ENCODE measurements around the gene HEXIM2. TPM values are rescaled to one million over a fixed set of nuclear protein-coding genes. Genes with fewer than 3 reads are reported as not detected.

The HEXIM2 gene
- total and polyA plus RNA-seq, 2 of the 13 experiments (the other 11 are each of a cell fraction or from before 2014, with no cell fraction given): 27.1 to 32.4 TPM

GRCh38 chr17:45127548-45128300 is 34.0 kb upstream of the HEXIM2 start (continued):
- TF ChIP-seq ZNF609 (CRISPR knock-in tag; IDR thresholded peaks at IDR 0.05; ENCODE audit: borderline replicate concordance) (no peak; the same call in 1 of the 2 replicates), ZMYM2 (CRISPR knock-in tag; IDR thresholded peaks at IDR 0.05) (no peak), ZNF451 (CRISPR knock-in tag; IDR thresholded peaks at IDR 0.05) (no peak; the same call in 1 of the 2 replicates), SNAI1 (CRISPR knock-in tag; IDR thresholded peaks at IDR 0.05; ENCODE audit: borderline replicate concordance) (no peak; the same call in 1 of the 2 replicates), NFRKB (IDR thresholded peaks at IDR 0.05) (no peak), NFKB2 (CRISPR knock-in tag; IDR thresholded peaks at IDR 0.05; ENCODE audit: borderline replicate concordance) (peak; percentile 8; the same call in 1 of the 2 replicates), ZNF652 (CRISPR knock-in tag; IDR thresholded peaks at IDR 0.05; ENCODE audit: borderline replicate concordance, low read depth) (no peak), PBX3 (CRISPR knock-in tag; IDR thresholded peaks at IDR 0.05; ENCODE audit: borderline replicate concordance) (no peak), JUN (CRISPR knock-in tag; IDR thresholded peaks at IDR 0.05) (no peak), ZNF460 (CRISPR knock-in tag; IDR thresholded peaks at IDR 0.05; ENCODE audit: borderline replicate concordance) (no peak), ZNF850 (CRISPR knock-in tag; conservative IDR thresholded peaks at IDR 0.05) (no peak), CSRNP2 (CRISPR knock-in tag; conservative IDR thresholded peaks at IDR 0.05; ENCODE audit: low read depth) (no peak), MNT (IDR thresholded peaks at IDR 0.05) (peak; percentile 25; the same call in 1 of the 2 replicates), ZNF564 (CRISPR knock-in tag; IDR thresholded peaks at IDR 0.05) (no peak), PHF20 (CRISPR knock-in tag; IDR thresholded peaks at IDR 0.05) (no peak; the same call in 1 of the 2 replicates), ZNF160 (CRISPR knock-in tag; IDR thresholded peaks at IDR 0.05) (no peak), MYPOP (CRISPR knock-in tag; IDR thresholded peaks at IDR 0.05) (no peak), NCOA1 (CRISPR knock-in tag; IDR thresholded peaks at IDR 0.05) (no peak), ZNF251 (CRISPR knock-in tag; IDR thresholded peaks at IDR 0.05) (no peak), ZNF619 (CRISPR knock-in tag; IDR thresholded peaks at IDR 0.05) (peak; percentile 22; the same call in 1 of the 2 replicates)
